SKM-1 treated with dmso at 0.1 percent for 144 hours (cell line): Measurements from ENCODE around the gene SAMD4A.
"Not testable (repeated sequence)": the region's sequence is repeated elsewhere in the genome, so short reads cannot be mapped to it uniquely, and the experiment has no call there.

Experiments
- DNase-seq: peaks from one replicate; lab custom pipeline; 2025; ENCODE audit not compliant: unreplicated experiment; lab: John Stamatoyannopoulos, UW

The SAMD4A gene

GRCh38 chr14:54753396-54753795 is 186.5 kb downstream of the SAMD4A start:
- DNase-seq: not testable (repeated sequence)

GRCh38 chr14:54754116-54754622 is 187.2 kb downstream of the SAMD4A start:
- DNase-seq: no peak

- no peak for DNase-seq
These were observed 187.9 kb downstream of the SAMD4A start for GRCh38 chr14:54754623-54755386.

- no peak for DNase-seq
These were observed 189.9 kb downstream of the SAMD4A start for GRCh38 chr14:54756656-54757392.

- no peak for DNase-seq
These were observed 191.1 kb downstream of the SAMD4A start for GRCh38 chr14:54758041-54758440.

GRCh38 chr14:54759982-54760585 is 193.2 kb downstream of the SAMD4A start:
- DNase-seq: no peak

GRCh38 chr14:54760866-54761575 is 194.1 kb downstream of the SAMD4A start:
- DNase-seq: no peak

- DNase-seq: no peak
These were observed 194.9 kb downstream of the SAMD4A start for GRCh38 chr14:54761835-54762234.

GRCh38 chr14:54762296-54762695 is 195.4 kb downstream of the SAMD4A start:
- DNase-seq: no peak

GRCh38 chr14:54763761-54764160 is 196.8 kb downstream of the SAMD4A start:
- no peak for DNase-seq

GRCh38 chr14:54766276-54767138 is 199.6 kb downstream of the SAMD4A start:
- DNase-seq: no peak

- no peak for DNase-seq
These were observed 200.2 kb downstream of the SAMD4A start for GRCh38 chr14:54767139-54767431.

GRCh38 chr14:54767450-54767849 is 200.5 kb downstream of the SAMD4A start:
- DNase-seq: no peak

GRCh38 chr14:54768501-54769129 is 201.7 kb downstream of the SAMD4A start:
- DNase-seq: no peak

- no peak for DNase-seq
These were observed 203.3 kb downstream of the SAMD4A start for GRCh38 chr14:54769951-54770863.

- no peak for DNase-seq
These were observed 204.6 kb downstream of the SAMD4A start for GRCh38 chr14:54771411-54772027.

GRCh38 chr14:54772451-54772881 is 205.5 kb downstream of the SAMD4A start:
- no peak for DNase-seq
